H1 (cell line): Measurements from ENCODE around the gene FGF21. TPM values are rescaled to one million over a fixed set of nuclear protein-coding genes. Genes with fewer than 3 reads are reported as not detected.

Experiments
- CTCF ChIA-PET: fragments of 300-600 bp; sonication (Branson Sonifier 250); formaldehyde crosslinking; loops from one replicate; lab custom pipeline; 2021; ENCODE audit not compliant: partially characterized antibody; lab: Charles Lee
- POLR2A ChIA-PET: fragments of 300-600 bp; sonication (Branson Sonifier 250); formaldehyde crosslinking; loops from one replicate; lab custom pipeline; 2021; ENCODE audit warnings: inconsistent platforms; ENCODE audit not compliant: partially characterized antibody; lab: Charles Lee
- DNase-seq, 2 experiments: peaks; one replicate each; pipeline versions ENCODE4 v3.0.0 to v3.0.0-alpha.2; 2010 to 2022; ENCODE audit warnings: low spot score in 2 of 2, low read depth in 1 of 2, mixed read lengths in 1 of 2
- FAIRE-seq: peaks from 2 replicates; lab custom pipeline; 2011; peaks lifted over from hg19 to GRCh38; lab: Jason Lieb, UNC
- H2AFZ ChIP-seq: 2 replicates; pipeline ENCODE4 v1.8.1; 2012; ENCODE audit warnings: low read length, inconsistent platforms
- H2AK5ac ChIP-seq: 2 replicates; pipeline ENCODE4 v1.6.1; 2013; ENCODE audit warnings: low read depth, low read length
- H2BK120ac ChIP-seq: replicated peaks from 2 replicates; pipeline ENCODE3; 2013; ENCODE audit warnings: low read depth, low read length, inconsistent platforms
- H2BK12ac ChIP-seq: 2 replicates; pipeline ENCODE4 v1.6.1; 2013; ENCODE audit warnings: low read depth, low read length
- H2BK15ac ChIP-seq: 2 replicates; pipeline ENCODE4 v1.6.1; 2013; ENCODE audit warnings: low read length
- H2BK20ac ChIP-seq: 2 replicates; pipeline ENCODE4 v1.6.1; 2013; ENCODE audit warnings: low read length
- H2BK5ac ChIP-seq: 2 replicates; pipeline ENCODE4 v1.6.1; 2013; ENCODE audit warnings: low read depth, low read length
- H3K14ac ChIP-seq: 2 replicates; pipeline ENCODE4 v1.6.1; 2013; ENCODE audit warnings: inconsistent platforms; ENCODE audit not compliant: insufficient read length
- H3K18ac ChIP-seq: 2 replicates; pipeline ENCODE4 v1.6.1; 2013; ENCODE audit warnings: low read length; ENCODE audit errors: extremely low read depth
- H3K23ac ChIP-seq: 2 replicates; pipeline ENCODE4 v1.6.1; 2013; ENCODE audit warnings: inconsistent platforms; ENCODE audit not compliant: insufficient read length
- H3K23me2 ChIP-seq: 2 replicates; pipeline ENCODE4 v1.6.1; 2013; ENCODE audit warnings: low read depth, low read length
- H3K27ac ChIP-seq: 2 replicates; pipeline ENCODE4 v1.6.1; 2011; ENCODE audit warnings: low read depth, low read length, inconsistent platforms
- H3K27me3 ChIP-seq, 4 experiments: replicated peaks in 1 of 4; 1 replicate in 1 of 4; 2 replicates in 3 of 4; pipeline versions ENCODE4 v1.6.1 to v1.8.1; 2011 to 2013; ENCODE audit warnings: low read length in 3 of 4, mild to moderate bottlenecking in 3 of 4, inconsistent platforms in 2 of 4, mixed read lengths in 2 of 4, moderate library complexity in 1 of 4; ENCODE audit not compliant: control insufficient read depth in 3 of 4, insufficient read depth in 3 of 4; ENCODE audit errors: extremely low read depth in 1 of 4
- H3K36me3 ChIP-seq, 4 experiments: 2 replicates each; pipeline versions ENCODE4 v1.6.1 to v1.8.1; 2011 to 2013; ENCODE audit warnings: mild to moderate bottlenecking in 4 of 4, low read length in 3 of 4, moderate library complexity in 2 of 4, control low read depth in 1 of 4, inconsistent platforms in 1 of 4; ENCODE audit not compliant: insufficient read depth in 4 of 4, control insufficient read depth in 2 of 4
- H3K4ac ChIP-seq: replicated peaks from 2 replicates; pipeline ENCODE3; 2013; ENCODE audit warnings: low read length, low read depth, mixed read lengths, inconsistent platforms; ENCODE audit not compliant: insufficient read length
- H3K4me1 ChIP-seq, 4 experiments: replicated peaks in 1 of 4; 1 replicate in 1 of 4; 2 replicates in 3 of 4; pipeline versions ENCODE4 v1.6.1 to v1.8.1; 2011 to 2013; ENCODE audit warnings: low read length in 3 of 4, inconsistent platforms in 2 of 4, mixed read lengths in 1 of 4; ENCODE audit not compliant: insufficient read depth in 4 of 4, control insufficient read depth in 3 of 4
- H3K4me2 ChIP-seq, 2 experiments: 2 replicates each; pipeline versions ENCODE4 v1.6.1 to v1.8.1; 2011 to 2013; ENCODE audit warnings: low read depth in 2 of 2, low read length in 2 of 2, control low read depth in 1 of 2, inconsistent platforms in 1 of 2, mild to moderate bottlenecking in 1 of 2; ENCODE audit not compliant: insufficient read depth in 1 of 2
- H3K4me3 ChIP-seq, 4 experiments: fragments of 200-600, 300-600 bp in 1 of 4; sonication (generic), shearing (Covaris generic), sonication (Bioruptor Twin) in 1 of 4; 2 replicates each; pipeline versions ENCODE4 v1.5.1 to v1.8.1; 2011 to 2016; ENCODE audit warnings: low read length in 4 of 4, low read depth in 3 of 4, control low read depth in 2 of 4, inconsistent platforms in 2 of 4, mild to moderate bottlenecking in 2 of 4, mixed read lengths in 1 of 4, moderate library complexity in 1 of 4; ENCODE audit not compliant: insufficient read depth in 2 of 4; ENCODE audit errors: extremely low read depth in 1 of 4
- H3K56ac ChIP-seq: replicated peaks from 2 replicates; pipeline ENCODE3; 2013; ENCODE audit warnings: low read depth, mild to moderate bottlenecking, mixed read lengths, low read length, inconsistent platforms; ENCODE audit not compliant: insufficient read length
- H3K79me1 ChIP-seq: 2 replicates; pipeline ENCODE4 v1.6.1; 2013; ENCODE audit warnings: low read depth, low read length, control low read depth
- H3K79me2 ChIP-seq, 2 experiments: 2 replicates each; pipeline versions ENCODE4 v1.6.1 to v1.8.1; 2012 to 2013; ENCODE audit warnings: low read length in 2 of 2, mild to moderate bottlenecking in 2 of 2, inconsistent platforms in 1 of 2; ENCODE audit not compliant: insufficient read depth in 2 of 2, control insufficient read depth in 1 of 2
- H3K9ac ChIP-seq, 4 experiments: replicated peaks in 1 of 4; 1 replicate in 1 of 4; 2 replicates in 3 of 4; pipeline versions ENCODE4 v1.6.1 to v1.8.1; 2011 to 2013; ENCODE audit warnings: low read depth in 3 of 4, low read length in 3 of 4, control low read depth in 2 of 4, mild to moderate bottlenecking in 2 of 4, moderate library complexity in 2 of 4, inconsistent platforms in 1 of 4; ENCODE audit errors: extremely low read depth in 1 of 4
- H3K9me3 ChIP-seq, 2 experiments: 2 replicates each; pipeline versions ENCODE4 v1.6.1 to v1.8.1; 2012 to 2013; ENCODE audit warnings: mild to moderate bottlenecking in 2 of 2, moderate library complexity in 2 of 2, control low read depth in 1 of 2, inconsistent platforms in 1 of 2, low read depth in 1 of 2, low read length in 1 of 2, mixed read lengths in 1 of 2; ENCODE audit not compliant: insufficient read depth in 2 of 2
- H4K20me1 ChIP-seq, 2 experiments: replicated peaks in 1 of 2; 2 replicates each; pipeline versions ENCODE3 to v1.8.1; 2011 to 2013; ENCODE audit warnings: inconsistent platforms in 2 of 2, low read length in 2 of 2, mild to moderate bottlenecking in 1 of 2; ENCODE audit not compliant: insufficient read depth in 2 of 2, control insufficient read depth in 1 of 2
- H4K5ac ChIP-seq: 2 replicates; pipeline ENCODE4 v1.6.1; 2013; ENCODE audit warnings: low read length, low read depth, mixed read lengths, inconsistent platforms; ENCODE audit not compliant: insufficient read length
- H4K8ac ChIP-seq: 2 replicates; pipeline ENCODE4 v1.8.0; 2013; ENCODE audit warnings: mild to moderate bottlenecking, moderate library complexity, low read length, inconsistent platforms; ENCODE audit not compliant: insufficient read depth; ENCODE audit errors: extremely low read depth
- H4K91ac ChIP-seq: replicated peaks from 2 replicates; pipeline ENCODE3; 2013; ENCODE audit warnings: low read length, mixed read lengths, inconsistent platforms; ENCODE audit not compliant: insufficient read length
- ASH2L ChIP-seq: fragments of 200-600, 300-600 bp; sonication (generic); IDR thresholded peaks from one replicate; pipeline ENCODE4 v1.7.1; 2017; ENCODE audit warnings: low read length
- BACH1 ChIP-seq: IDR thresholded peaks from 2 replicates; pipeline ENCODE4 v1.6.1; 2012; ENCODE audit warnings: low read length, improper control_type of control experiment
- HDAC6 ChIP-seq: IDR thresholded peaks from one replicate; pipeline ENCODE4 v1.7.1; 2012; ENCODE audit warnings: low read depth, mild to moderate bottlenecking, inconsistent platforms, low read length, moderate library complexity
- PHF8 ChIP-seq: fragments of 200-600 bp; sonication (generic); conservative IDR thresholded peaks from 2 replicates; pipeline ENCODE4 v1.7.1; 2012; ENCODE audit warnings: low read depth, mild to moderate bottlenecking, inconsistent platforms, low read length, moderate library complexity
- TAF7 ChIP-seq: optimal IDR thresholded peaks from 2 replicates; pipeline ENCODE3; 2011; ENCODE audit warnings: low read depth, mild to moderate bottlenecking, inconsistent platforms, low read length, moderate library complexity, borderline replicate concordance
- WGBS, 2 experiments: shearing (Covaris generic) in 1 of 2; methylation state at CpG; one replicate each; pipeline versions ENCODE4 v1.1.6 to v1.1.7; 2013 to 2015; ENCODE audit warnings: low lambda C conversion rate in 2 of 2, mixed read lengths in 2 of 2, inconsistent platforms in 1 of 2, low coverage in 1 of 2, missing lambda C conversion rate in 1 of 2; ENCODE audit not compliant: insufficient replicate concordance in 2 of 2, insufficient coverage in 1 of 2, insufficient read length in 1 of 2; ENCODE audit errors: extremely low coverage in 1 of 2, missing lambda C conversion rate in 1 of 2; 5-methylcytosine and 5-hydroxymethylcytosine counted together
- polyA plus RNA-seq, 7 experiments: library from polyadenylated mRNA; depleted of rRNA in 3 of 7; stranded (reverse) in 5 of 7; unstranded in 2 of 7; fragments of >200 nt in 5 of 7; fragments of 200-250 nt in 2 of 7; gene quantifications; 1 replicate in 5 of 7; 2 replicates in 1 of 7; 4 replicates in 1 of 7; pipeline versions ENCODE4 v1.2.1 to v1.2.3, GENCODE V29; 2011 to 2013; ENCODE audit warnings: missing spikeins in 2 of 7, mixed read lengths in 2 of 7
- total RNA-seq: library from RNA; stranded (reverse); fragmentation: NEBNext Ultra II Directional; extraction: Animal tissue kit (Norgen Biotek cat#: 25700); gene quantifications from 2 replicates; pipeline ENCODE4 v1.2.1, GENCODE V29; 2021
- TF ChIP-seq, protein P1 (sequence below): IDR thresholded peaks from 2 replicates; pipeline ENCODE4 v1.6.1; 2012; ENCODE audit warnings: inconsistent platforms
- TF ChIP-seq, protein P2 (sequence below), 3 experiments: IDR thresholded peaks; 1 replicate in 2 of 3; 2 replicates in 1 of 3; pipeline versions ENCODE4 v1.5.1 to v1.6.1; 2011; ENCODE audit warnings: low read length in 3 of 3, mild to moderate bottlenecking in 3 of 3, inconsistent platforms in 2 of 3, low read depth in 1 of 3, moderate library complexity in 1 of 3; ENCODE audit not compliant: insufficient read depth in 1 of 3; ENCODE audit errors: control extremely low read depth in 1 of 3

The FGF21 gene
- total and polyA plus RNA-seq, 2 of the 8 experiments (the other 6 are each of a cell fraction or from before 2014, with no cell fraction given): 0.48 to 0.80 TPM

DNA sequence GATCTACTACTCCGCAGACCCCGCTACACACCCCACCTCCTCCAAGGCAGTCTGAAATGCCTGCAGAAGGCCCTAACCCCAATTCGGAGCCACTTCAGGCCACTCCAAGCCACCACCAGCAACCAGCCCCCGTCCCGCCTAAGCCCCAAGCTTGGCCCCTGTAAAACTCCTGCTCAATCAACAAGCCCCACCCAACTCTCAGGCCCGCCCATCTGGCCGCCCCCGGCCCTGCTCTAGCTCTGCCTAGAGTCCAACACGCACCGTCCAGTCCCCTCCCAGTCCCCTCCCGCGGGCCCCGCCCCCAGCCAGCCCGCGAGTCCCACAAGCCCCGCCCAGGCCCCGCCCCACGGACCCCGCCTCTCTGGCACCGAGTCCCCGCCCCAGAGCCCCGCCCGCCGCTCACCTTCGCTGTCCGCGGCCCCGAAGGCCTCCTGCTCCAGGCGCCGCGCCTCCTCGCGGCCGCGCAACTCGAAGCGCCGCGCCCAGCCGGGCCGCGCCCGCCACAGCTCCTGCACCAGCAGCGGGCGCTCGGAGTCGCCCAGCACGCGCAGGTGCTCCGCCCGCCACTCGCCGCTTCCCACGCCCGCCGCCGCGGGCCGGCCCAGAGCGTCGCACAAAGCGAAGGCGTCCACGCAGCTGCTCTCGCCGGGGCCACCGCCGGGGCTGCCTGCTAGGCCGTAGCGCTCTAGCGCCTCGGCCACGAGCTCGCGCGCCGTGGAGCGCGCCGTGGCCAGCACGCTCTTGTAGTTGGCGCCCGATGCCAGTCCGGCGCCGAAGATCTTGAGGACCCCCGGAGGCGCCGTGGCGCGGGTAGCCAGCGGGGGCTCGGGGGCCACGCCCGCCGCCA lies 16.5 kb upstream of the FGF21 start:
- H3K14ac ChIP-seq: no peak overlapping the region
- peak; percentile 89 to 99 for DNase-seq
- no peak overlapping the region for H4K5ac ChIP-seq
- H4K91ac ChIP-seq: no peak overlapping the region
- FAIRE-seq: no peak
- peak overlapping the region; percentile 38 to 75 (median 52) for H3K4me3 ChIP-seq
- peaks cover 3 to 19% (median 12%) of the 10 kb centered on the region in 4 experiments; a peak in 6 of 7 replicates for H3K27me3 ChIP-seq
- no peak overlapping the region; the same call in 1 of the 2 replicates for H2BK5ac ChIP-seq
- peak overlapping the region; percentile 71 for H3K4ac ChIP-seq
- H3K79me1 ChIP-seq: no peaks in the 10 kb centered on the region
- H2AK5ac ChIP-seq: no peak overlapping the region
- H2BK15ac ChIP-seq: no peak overlapping the region
- H3K9ac ChIP-seq: peak overlapping the region in 2 of 4 experiments; percentile 2 to 9; a peak in 1 of 7 replicates
- 4% methylated on average over 30 of the region's 96 CpGs; no CpG with 5 or more reads in 1 of the 2 experiments for WGBS, 2 experiments
- no peak overlapping the region for H4K8ac ChIP-seq
- H3K4me1 ChIP-seq: peaks cover 5 to 26% (median 22%) of the 10 kb centered on the region in 4 experiments
- H3K23ac ChIP-seq: no peak overlapping the region
- peaks cover 10% of the 10 kb centered on the region; the same call in 1 of the 2 replicates for H3K23me2 ChIP-seq
- 0 out of 2 replicates have a peak overlapping the region, but pooled peaks have one; percentile 60 for H2AFZ ChIP-seq
- H2BK20ac ChIP-seq: no peak overlapping the region
- no peak overlapping the region for H2BK12ac ChIP-seq
- H3K4me2 ChIP-seq: peak overlapping the region; percentile 75 to 95
- H3K18ac ChIP-seq: peak overlapping the region; percentile 32
- no peaks in the 10 kb centered on the region for H3K79me2 ChIP-seq
- no peaks in the 10 kb centered on the region for H3K36me3 ChIP-seq
- ChIA-PET CTCF (interaction anchor here (0.5 to 3.6 kb wide), 17 partner anchors 10 to 470 kb away, joined by 3 to 23 read pairs (median 4); partner anchors contain the start of genes CA11, FUT1 and FUT2), POLR2A (interaction anchor here (0.5 to 4.5 kb wide), 22 partner anchors 8 to 324 kb away, joined by 3 to 22 read pairs (median 5); partner anchors contain the start of genes CA11, FAM83E, FUT2 and IZUMO1)
- no peaks in the 10 kb centered on the region for H4K20me1 ChIP-seq
- no peak overlapping the region for H3K27ac ChIP-seq
- no peaks in the 10 kb centered on the region for H3K9me3 ChIP-seq
- no peak overlapping the region for H3K56ac ChIP-seq
- H2BK120ac ChIP-seq: no peak overlapping the region
- TF ChIP-seq PHF8 (no peak; the same call in 1 of the 2 replicates), HDAC6 (no peak), TAF7 (peak; percentile 8), BACH1 (peak; percentile 61), ASH2L (no peak)
- TF ChIP-seq, protein P1, sequence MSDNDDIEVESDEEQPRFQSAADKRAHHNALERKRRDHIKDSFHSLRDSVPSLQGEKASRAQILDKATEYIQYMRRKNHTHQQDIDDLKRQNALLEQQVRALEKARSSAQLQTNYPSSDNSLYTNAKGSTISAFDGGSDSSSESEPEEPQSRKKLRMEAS: no peak; the same call in none of the 2 replicates
- TF ChIP-seq, protein P2, sequence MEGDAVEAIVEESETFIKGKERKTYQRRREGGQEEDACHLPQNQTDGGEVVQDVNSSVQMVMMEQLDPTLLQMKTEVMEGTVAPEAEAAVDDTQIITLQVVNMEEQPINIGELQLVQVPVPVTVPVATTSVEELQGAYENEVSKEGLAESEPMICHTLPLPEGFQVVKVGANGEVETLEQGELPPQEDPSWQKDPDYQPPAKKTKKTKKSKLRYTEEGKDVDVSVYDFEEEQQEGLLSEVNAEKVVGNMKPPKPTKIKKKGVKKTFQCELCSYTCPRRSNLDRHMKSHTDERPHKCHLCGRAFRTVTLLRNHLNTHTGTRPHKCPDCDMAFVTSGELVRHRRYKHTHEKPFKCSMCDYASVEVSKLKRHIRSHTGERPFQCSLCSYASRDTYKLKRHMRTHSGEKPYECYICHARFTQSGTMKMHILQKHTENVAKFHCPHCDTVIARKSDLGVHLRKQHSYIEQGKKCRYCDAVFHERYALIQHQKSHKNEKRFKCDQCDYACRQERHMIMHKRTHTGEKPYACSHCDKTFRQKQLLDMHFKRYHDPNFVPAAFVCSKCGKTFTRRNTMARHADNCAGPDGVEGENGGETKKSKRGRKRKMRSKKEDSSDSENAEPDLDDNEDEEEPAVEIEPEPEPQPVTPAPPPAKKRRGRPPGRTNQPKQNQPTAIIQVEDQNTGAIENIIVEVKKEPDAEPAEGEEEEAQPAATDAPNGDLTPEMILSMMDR (IDR thresholded peaks at IDR 0.05; ENCODE audit: control extremely low read depth in 1 of 3, insufficient read depth in 1 of 3, low read depth in 1 of 3, low read length in 3 of 3): peak; percentile 48 to 86 (median 56)
